Measurements from ENCODE around the gene NMT2. TPM values are rescaled to one million over a fixed set of nuclear protein-coding genes. Genes with fewer than 3 reads are reported as not detected.

Gene NMT2
- polyA plus RNA-seq, 3 donors, result 32.2 to 34.7 (median 33.7) TPM

Other genes starting within 250 kb of the NMT2 start
- 10 to 100 TPM; 13.5 to 14.6 (median 14.3) TPM for gene DCLRE1C, start 214.6 kb downstream of the NMT2 start, polyA plus RNA-seq (ENCODE audit: insufficient read length in 3 of 3)
- gene MEIG1, start 209.3 kb downstream of the NMT2 start, polyA plus RNA-seq (ENCODE audit: insufficient read length in 3 of 3), result 1 to 10 TPM; 1.1 to 1.4 (median 1.3) TPM
- gene OLAH, start 124.8 kb downstream of the NMT2 start, polyA plus RNA-seq (ENCODE audit: insufficient read length in 3 of 3), result under 1 TPM; 0.50 to 0.83 (median 0.80) TPM
- gene ACBD7, start 79.9 kb downstream of the NMT2 start, polyA plus RNA-seq (ENCODE audit: insufficient read length in 3 of 3), result 1 to 10 TPM; 5.8 to 7.4 (median 7.1) TPM
- gene RPP38, start 71.3 kb downstream of the NMT2 start, polyA plus RNA-seq (ENCODE audit: insufficient read length in 3 of 3), result 10 to 100 TPM; 28.8 to 30.3 (median 30.1) TPM
- gene FAM171A1, start 202.6 kb upstream of the NMT2 start, polyA plus RNA-seq (ENCODE audit: insufficient read length in 3 of 3), result 10 to 100 TPM; 89.4 to 95.1 (median 90.9) TPM

Measured in right renal cortex interstitium (tissue), 3 donors.